ENCODE measurements around the gene TRAF3IP1.

GRCh38 chr2:238281826-238282480 lies 38.4 kb upstream of the TRAF3IP1 start:
- TF ChIP-seq, protein P1, sequence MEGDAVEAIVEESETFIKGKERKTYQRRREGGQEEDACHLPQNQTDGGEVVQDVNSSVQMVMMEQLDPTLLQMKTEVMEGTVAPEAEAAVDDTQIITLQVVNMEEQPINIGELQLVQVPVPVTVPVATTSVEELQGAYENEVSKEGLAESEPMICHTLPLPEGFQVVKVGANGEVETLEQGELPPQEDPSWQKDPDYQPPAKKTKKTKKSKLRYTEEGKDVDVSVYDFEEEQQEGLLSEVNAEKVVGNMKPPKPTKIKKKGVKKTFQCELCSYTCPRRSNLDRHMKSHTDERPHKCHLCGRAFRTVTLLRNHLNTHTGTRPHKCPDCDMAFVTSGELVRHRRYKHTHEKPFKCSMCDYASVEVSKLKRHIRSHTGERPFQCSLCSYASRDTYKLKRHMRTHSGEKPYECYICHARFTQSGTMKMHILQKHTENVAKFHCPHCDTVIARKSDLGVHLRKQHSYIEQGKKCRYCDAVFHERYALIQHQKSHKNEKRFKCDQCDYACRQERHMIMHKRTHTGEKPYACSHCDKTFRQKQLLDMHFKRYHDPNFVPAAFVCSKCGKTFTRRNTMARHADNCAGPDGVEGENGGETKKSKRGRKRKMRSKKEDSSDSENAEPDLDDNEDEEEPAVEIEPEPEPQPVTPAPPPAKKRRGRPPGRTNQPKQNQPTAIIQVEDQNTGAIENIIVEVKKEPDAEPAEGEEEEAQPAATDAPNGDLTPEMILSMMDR (conservative IDR thresholded peaks at IDR 0.05 in 1 of 2, IDR thresholded peaks at IDR 0.05 in 1 of 2; ENCODE audit: low read depth in 1 of 2, low read length in 2 of 2), result no peak
- TF ChIP-seq EZH2 (IDR thresholded peaks at IDR 0.05; ENCODE audit: low read length, missing control alignments), result no peak
